ENCODE measurements around the gene CGN.

Gene CGN

DNA sequence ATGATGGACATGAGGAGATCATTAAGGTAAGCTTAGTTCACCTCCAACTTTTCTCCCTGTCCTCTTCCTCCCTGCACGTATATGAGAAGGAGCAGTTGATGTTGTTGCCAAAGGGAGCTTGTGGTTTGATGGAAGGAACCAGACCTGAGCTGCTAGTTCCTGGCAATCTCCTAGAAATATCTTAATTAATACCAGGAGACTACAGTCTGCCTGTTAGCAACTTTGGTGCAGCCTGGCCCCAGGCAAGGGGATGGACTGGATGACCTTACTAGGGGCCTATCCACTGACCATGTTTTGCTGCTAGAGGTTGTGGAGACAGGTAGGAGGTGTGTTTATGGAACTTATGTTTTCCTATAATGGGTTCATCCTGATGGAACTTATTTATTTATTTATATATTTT is 51.5 kb downstream of the CGN start:
- H3K4me1 ChIP-seq: peaks cover 17% of the 10 kb centered on the region
- no peak overlapping the region for H3K4me3 ChIP-seq
- peaks cover 10% of the 10 kb centered on the region for H3K36me3 ChIP-seq (replicated peaks)
- H3K27me3 ChIP-seq (ENCODE audit: low read depth): no peaks in the 10 kb centered on the region
- in situ Hi-C loops (cut with MboI; ENCODE audit: low sequenced_read_pairs): no loop called here
- no peak for DNase-seq (ENCODE audit: low spot score in 2 of 2)
- H3K9me3 ChIP-seq: no peaks in the 10 kb centered on the region

DNA sequence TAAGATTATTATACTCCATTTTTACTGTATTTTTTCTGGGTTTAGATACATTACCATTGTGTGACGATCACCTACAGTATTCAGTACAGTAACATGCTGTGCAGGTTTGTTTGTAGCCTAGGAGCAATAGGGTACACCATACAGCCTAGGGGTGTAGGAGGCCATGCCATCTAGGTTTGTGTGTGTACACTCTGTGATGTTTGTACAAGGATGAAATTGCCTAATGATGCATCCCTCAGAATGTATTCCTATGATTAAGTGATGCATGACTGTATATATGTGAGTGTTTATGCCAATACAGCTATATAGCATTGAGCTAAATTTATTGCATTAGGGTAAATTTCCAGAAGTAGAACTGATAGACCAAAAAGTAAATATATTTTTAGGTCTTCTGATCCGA is 52.2 kb downstream of the CGN start:
- DNase-seq (ENCODE audit: low spot score in 2 of 2): no peak
- no peak overlapping the region for H3K4me3 ChIP-seq
- H3K27me3 ChIP-seq (ENCODE audit: low read depth): no peaks in the 10 kb centered on the region
- peaks cover 17% of the 10 kb centered on the region for H3K4me1 ChIP-seq
- in situ Hi-C loops (cut with MboI; ENCODE audit: low sequenced_read_pairs): no loop called here
- H3K9me3 ChIP-seq: no peaks in the 10 kb centered on the region
- peaks cover 14% of the 10 kb centered on the region for H3K36me3 ChIP-seq (replicated peaks)

DNA sequence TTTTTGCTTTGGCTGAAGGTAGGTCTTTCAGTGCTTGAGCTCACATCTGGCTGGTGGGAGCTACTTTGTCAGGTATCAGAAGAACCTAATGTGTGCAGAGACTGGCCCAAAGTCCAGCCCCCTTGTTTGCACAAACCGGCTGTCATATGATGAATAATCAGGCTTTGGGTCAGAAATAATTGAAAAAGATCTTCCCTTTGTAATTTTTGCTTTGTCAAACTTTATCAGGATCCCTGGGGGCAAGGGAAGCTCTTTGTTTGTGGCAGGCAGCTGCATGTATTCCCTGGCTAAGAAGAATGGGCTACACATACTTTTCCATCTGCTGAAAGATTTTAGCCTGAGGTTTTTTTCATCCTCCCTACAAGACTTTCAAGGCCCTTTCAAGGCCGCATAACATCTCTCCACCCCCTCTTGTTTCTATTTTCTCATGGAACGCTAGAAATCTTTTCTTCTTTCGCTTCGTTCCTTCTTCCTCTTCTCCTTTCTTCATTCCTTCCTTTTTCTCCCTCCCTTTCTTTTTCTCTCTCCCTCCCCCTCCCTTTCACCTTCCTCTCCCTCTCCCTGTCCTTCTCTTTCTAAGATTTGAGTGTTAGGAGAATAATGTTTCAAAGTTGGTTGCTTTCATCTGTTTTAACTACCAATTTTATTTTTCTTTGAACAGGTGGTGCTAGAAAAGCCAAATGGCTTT is 54.5 kb downstream of the CGN start:
- H3K27me3 ChIP-seq (ENCODE audit: low read depth): no peaks in the 10 kb centered on the region
- H3K4me3 ChIP-seq: no peak overlapping the region
- H3K4me1 ChIP-seq: peaks cover 17% of the 10 kb centered on the region
- DNase-seq (ENCODE audit: low spot score in 2 of 2): peak; percentile 78 to 83
- in situ Hi-C loops (cut with MboI; ENCODE audit: low sequenced_read_pairs): no loop called here
- H3K36me3 ChIP-seq (replicated peaks): peaks cover 28% of the 10 kb centered on the region
- no peaks in the 10 kb centered on the region for H3K9me3 ChIP-seq

DNA sequence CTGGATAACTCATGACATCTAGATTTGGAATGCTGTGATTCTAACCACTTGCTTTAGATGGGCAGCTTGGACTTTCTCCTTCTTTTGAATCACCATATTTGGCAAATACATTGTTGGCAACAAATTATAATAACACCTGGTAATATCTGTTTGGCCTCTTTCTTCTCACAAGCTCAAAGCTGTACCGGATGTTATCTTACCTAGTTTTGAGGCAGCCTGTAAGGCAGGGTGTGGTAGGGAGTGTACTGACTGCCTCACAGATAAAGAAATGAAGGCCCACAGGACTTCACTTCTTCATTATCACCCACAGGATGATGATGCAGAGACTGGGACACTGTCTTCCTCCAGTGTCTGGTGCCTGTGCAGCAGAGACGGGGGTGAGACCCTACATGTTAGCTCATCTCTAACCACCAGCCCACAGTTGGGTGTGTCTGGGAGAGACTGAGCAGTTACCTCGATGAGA is 57.5 kb downstream of the CGN start:
- Histone ChIP-seq H3K4me3 (no peak overlapping the region), H3K4me1 (peaks cover 17% of the 10 kb centered on the region), H3K27me3 (ENCODE audit: low read depth) (no peaks in the 10 kb centered on the region), H3K9me3 (no peaks in the 10 kb centered on the region), H3K36me3 (replicated peaks) (peaks cover 37% of the 10 kb centered on the region)
- in situ Hi-C loops (cut with MboI; ENCODE audit: low sequenced_read_pairs): no loop called here
- DNase-seq (ENCODE audit: low spot score in 2 of 2): no peak

DNA sequence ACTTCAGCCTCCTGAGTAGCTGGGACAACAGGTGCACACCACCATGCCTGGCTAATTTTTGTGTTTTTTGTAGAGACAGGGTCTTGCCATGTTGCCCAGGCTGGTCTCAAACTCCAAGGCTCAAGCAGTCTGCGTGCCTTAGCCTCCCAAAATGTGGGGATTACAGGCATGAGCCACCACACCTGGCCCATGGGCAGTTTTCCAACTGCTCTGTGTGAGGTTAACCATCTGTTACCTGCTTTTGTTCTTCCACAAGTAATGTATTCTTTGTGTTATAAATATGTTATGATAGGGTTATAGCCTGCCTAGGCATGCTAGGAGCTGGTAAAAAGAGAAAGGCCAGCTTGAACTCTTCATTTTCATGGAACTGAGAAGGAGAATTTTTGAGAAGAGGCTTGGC is 59.6 kb downstream of the CGN start:
- no peaks in the 10 kb centered on the region for H3K27me3 ChIP-seq (ENCODE audit: low read depth)
- no peak overlapping the region for H3K4me3 ChIP-seq
- H3K9me3 ChIP-seq: no peaks in the 10 kb centered on the region
- in situ Hi-C loops (cut with MboI; ENCODE audit: low sequenced_read_pairs): no loop called here
- H3K4me1 ChIP-seq: peaks cover 7% of the 10 kb centered on the region
- no peak for DNase-seq (ENCODE audit: low spot score in 2 of 2)
- peaks cover 48% of the 10 kb centered on the region for H3K36me3 ChIP-seq (replicated peaks)

DNA sequence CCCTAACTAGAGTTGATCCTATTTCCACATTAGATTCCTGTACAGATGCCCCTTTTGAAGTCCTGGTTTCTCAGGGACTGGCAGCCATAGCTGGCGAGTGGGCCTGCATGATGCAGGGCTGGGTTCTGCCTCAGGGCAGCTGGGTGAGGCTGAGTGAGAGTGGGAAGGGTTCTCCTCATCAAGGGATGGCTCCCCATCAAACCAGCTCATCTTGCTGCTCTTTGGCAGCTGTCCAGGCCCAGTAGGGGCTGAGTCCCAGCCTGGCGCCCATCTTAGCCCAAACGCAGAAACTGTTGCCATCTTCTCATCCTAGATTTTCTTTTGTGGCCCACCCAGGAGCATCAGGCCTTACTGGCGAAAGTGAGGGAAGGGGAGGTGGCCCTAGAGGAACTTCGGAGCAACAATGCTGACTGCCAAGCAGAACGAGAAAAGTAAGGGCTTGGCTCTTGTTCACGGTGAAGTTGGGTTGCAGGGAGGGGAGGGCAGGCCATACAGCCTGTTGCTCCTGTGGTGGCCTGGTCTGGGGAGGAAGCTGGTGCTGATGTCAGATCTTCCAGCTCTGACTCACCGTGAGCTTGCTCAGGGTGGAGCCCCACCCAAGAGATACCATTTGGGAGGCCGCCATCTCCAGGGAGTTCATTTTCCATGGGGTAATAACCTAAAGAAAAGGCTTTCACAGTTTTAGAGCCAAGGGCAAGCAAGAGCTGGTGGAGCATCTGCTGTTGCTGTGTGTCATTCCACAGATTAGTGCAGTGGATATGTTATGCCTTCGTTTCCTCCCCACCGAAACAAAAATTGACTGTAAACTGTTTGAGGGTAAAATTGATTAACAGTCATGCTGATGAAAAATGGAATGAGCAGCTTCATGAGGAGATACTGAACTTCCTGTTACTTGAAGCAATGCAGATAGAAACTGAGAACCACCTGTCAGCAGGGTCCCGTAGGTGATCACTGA is 63.7 kb downstream of the CGN start:
- in situ Hi-C loops (cut with MboI; ENCODE audit: low sequenced_read_pairs): no loop called here
- DNase-seq (ENCODE audit: low spot score in 2 of 2): no peak
- Histone ChIP-seq H3K27me3 (ENCODE audit: low read depth) (no peaks in the 10 kb centered on the region), H3K36me3 (replicated peaks) (peaks cover 57% of the 10 kb centered on the region), H3K9me3 (no peaks in the 10 kb centered on the region), H3K4me1 (no peaks in the 10 kb centered on the region), H3K4me3 (no peak overlapping the region)

DNA sequence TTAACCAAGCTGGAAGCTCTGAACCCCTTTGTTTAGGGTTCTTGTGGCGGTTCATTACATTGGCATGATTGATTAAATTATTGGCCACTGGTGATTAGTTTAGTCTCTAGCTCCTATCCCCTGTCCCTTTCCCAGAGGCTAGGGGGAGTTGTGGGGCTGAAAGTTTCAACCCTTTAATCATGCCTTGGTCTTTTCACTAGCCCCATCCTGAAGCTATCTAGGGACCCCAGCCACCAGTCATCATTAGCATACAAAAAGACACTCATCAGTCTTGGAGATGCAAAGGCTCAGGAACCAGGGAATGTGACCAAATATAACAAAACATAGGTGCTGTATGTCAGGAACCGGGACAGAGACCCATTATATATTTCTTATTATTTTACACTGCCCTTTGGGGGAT is 66.0 kb downstream of the CGN start:
- H3K27me3 ChIP-seq (ENCODE audit: low read depth): no peaks in the 10 kb centered on the region
- H3K4me1 ChIP-seq: no peaks in the 10 kb centered on the region
- no peaks in the 10 kb centered on the region for H3K9me3 ChIP-seq
- H3K36me3 ChIP-seq (replicated peaks): peaks cover 69% of the 10 kb centered on the region
- no peak overlapping the region for H3K4me3 ChIP-seq
- DNase-seq (ENCODE audit: low spot score in 2 of 2): no peak
- in situ Hi-C loops (cut with MboI; ENCODE audit: low sequenced_read_pairs): no loop called here

DNA sequence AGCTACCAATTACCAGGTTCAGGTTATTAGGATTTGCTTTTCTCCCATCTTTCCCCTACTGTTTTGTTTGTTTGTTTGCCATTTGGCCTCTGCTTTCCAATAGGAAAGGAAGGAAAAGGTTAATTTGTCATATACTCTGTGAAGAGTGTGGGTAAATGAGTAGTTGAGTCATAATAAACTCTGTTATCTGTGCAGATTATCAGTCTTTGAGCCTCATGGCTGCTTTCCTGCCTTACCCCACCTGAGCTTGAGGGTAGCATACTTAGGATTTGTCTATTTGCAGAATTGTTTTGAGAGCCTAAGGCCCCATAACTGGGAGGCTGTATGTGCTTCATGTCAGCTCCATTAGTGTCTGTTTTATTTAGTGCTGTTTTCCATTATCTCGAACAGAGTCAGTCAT is 67.8 kb downstream of the CGN start:
- H3K9me3 ChIP-seq: no peaks in the 10 kb centered on the region
- in situ Hi-C loops (cut with MboI; ENCODE audit: low sequenced_read_pairs): no loop called here
- peaks cover 63% of the 10 kb centered on the region for H3K36me3 ChIP-seq (replicated peaks)
- no peaks in the 10 kb centered on the region for H3K27me3 ChIP-seq (ENCODE audit: low read depth)
- H3K4me1 ChIP-seq: no peaks in the 10 kb centered on the region
- no peak for DNase-seq (ENCODE audit: low spot score in 2 of 2)
- no peak overlapping the region for H3K4me3 ChIP-seq

DNA sequence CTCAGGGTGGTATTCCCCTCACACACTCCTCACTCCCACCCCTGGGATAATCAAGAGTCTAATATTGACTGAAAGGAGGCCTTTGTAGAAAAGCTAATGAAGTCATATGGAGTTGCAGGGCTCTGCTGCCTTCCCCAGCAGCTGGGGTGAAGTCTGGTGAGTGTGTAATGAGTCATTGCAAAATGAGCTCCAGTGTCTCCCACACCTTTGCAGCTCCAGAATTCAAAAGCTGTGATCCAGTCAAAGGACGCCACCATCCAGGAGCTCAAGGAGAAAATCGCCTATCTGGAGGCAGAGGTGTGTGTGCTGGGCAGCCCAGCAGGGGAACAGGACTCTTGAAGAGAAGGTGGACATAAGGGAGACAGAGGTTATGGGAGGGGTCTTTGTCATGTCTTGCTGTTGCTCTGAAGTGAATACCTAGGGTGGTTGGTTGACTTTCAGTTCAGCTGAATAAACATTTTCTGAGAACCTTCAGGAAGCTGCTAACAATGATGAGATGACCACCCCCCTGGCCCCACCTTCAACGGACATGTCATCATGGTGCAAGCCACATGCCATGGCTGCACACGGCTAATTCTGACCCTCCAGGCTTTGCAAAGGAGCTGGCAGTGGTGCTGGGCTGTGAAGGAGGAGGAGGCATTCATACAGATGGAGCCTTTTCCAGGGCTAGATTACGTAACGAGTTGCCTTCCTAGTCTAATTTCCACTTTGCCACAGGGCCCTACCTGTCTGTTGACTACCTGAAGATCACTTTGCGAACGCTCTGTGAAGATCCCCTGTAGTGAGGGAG is 68.4 kb downstream of the CGN start:
- H3K36me3 ChIP-seq (replicated peaks): peaks cover 59% of the 10 kb centered on the region
- H3K4me3 ChIP-seq: no peak overlapping the region
- H3K4me1 ChIP-seq: no peaks in the 10 kb centered on the region

DNA sequence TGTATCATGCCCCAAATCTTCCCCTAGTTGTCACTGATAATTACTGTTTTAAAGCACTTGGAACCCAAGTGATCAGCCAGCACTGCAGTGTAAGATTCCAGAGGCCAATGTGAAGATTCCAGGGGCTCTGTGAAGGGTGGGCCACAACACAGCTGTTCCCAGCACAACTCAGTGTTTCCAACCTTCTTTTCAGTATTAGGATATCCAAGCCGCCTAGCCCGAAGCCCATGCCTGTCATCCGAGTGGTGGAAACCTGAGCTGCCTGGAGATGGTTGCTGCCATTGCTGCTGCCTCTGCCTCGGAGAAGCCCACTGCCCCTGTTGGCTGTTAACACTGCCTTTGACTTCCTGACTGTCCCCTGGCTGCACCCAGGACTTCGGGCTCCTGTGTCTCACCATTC is 70.3 kb downstream of the CGN start:
- in situ Hi-C loops (cut with MboI; ENCODE audit: low sequenced_read_pairs): no loop called here
- Histone ChIP-seq H3K4me3 (no peak overlapping the region), H3K9me3 (no peaks in the 10 kb centered on the region), H3K36me3 (replicated peaks) (peaks cover 43% of the 10 kb centered on the region), H3K27me3 (ENCODE audit: low read depth) (no peaks in the 10 kb centered on the region), H3K4me1 (no peaks in the 10 kb centered on the region)
- no peak for DNase-seq (ENCODE audit: low spot score in 2 of 2)

More for the DNA sequence above, 68.4 kb downstream of the CGN start:
- H3K9me3 ChIP-seq: no peaks in the 10 kb centered on the region
- H3K27me3 ChIP-seq (ENCODE audit: low read depth): no peaks in the 10 kb centered on the region
- no peak for DNase-seq (ENCODE audit: low spot score in 2 of 2)
- in situ Hi-C loops (cut with MboI; ENCODE audit: low sequenced_read_pairs): no loop called here

DNA sequence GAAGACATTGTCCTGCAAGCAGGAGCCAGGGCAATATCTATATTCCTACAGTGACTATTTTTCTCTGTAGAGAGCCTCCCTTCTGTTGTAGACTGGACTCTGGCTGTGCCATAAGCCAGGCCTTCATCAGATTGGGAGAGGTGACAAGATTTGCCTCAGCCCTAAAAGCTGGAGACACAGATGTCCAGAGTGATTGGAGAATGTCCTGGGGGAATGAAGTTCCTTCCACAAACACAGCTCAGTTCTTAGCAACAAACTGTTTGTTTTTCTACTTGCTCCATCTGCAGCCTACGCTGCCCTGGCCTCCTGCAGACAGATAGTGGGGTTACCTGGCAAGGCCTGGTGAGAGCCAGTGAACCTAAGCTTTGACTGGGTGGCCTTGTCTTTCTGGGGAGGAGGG is 70.7 kb downstream of the CGN start:
- H3K4me3 ChIP-seq: no peak overlapping the region
- no peak for DNase-seq (ENCODE audit: low spot score in 2 of 2)
- in situ Hi-C loops (cut with MboI; ENCODE audit: low sequenced_read_pairs): no loop called here
- H3K27me3 ChIP-seq (ENCODE audit: low read depth): no peaks in the 10 kb centered on the region
- no peaks in the 10 kb centered on the region for H3K4me1 ChIP-seq
- H3K36me3 ChIP-seq (replicated peaks): peaks cover 42% of the 10 kb centered on the region
- H3K9me3 ChIP-seq: no peaks in the 10 kb centered on the region

DNA sequence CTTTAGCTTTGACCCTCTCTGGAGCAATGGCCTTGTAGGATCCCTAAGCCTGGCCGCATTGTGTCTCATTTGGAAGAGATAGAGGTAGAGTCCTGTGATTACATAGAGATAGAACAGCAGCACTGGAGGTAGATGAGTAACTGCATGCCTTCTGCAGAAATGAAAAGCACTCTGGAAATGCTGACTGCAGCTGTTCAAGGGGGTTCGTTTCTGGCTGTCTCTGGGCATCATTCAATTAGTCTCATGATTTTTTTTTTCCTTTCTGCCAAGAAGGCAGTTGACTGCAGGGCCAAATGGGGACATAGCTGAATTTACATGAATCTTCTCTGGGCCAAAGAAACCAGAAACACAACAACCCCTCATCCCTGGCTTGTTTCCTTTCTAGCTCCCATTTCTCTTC is 72.6 kb downstream of the CGN start:
- Histone ChIP-seq H3K27me3 (ENCODE audit: low read depth) (no peaks in the 10 kb centered on the region), H3K4me3 (no peak overlapping the region), H3K4me1 (no peaks in the 10 kb centered on the region), H3K9me3 (no peaks in the 10 kb centered on the region), H3K36me3 (replicated peaks) (peaks cover 30% of the 10 kb centered on the region)
- in situ Hi-C loops (cut with MboI; ENCODE audit: low sequenced_read_pairs): no loop called here
- no peak for DNase-seq (ENCODE audit: low spot score in 2 of 2)

DNA sequence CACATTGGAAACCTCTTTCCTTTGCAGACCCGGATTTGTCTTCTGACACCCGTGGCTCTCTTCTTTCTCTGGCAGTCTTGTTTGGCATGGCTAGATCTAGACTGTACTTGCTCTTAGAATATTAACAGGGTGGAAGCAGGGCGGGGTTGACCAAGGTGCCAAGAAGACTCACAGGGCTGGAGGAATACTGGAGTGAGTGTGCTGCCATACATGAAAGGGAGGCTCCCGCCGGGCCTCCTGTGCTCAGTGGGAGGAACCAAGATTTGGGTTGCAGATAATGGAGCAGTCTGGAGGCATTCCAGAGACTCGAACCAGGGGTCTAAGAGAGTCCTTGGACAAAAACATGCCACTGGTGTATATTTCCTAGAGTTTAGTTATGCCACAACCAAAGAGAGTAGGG is 73.1 kb downstream of the CGN start:
- no peak for DNase-seq (ENCODE audit: low spot score in 2 of 2)
- Histone ChIP-seq H3K9me3 (no peaks in the 10 kb centered on the region), H3K4me3 (no peak overlapping the region), H3K4me1 (no peaks in the 10 kb centered on the region), H3K27me3 (ENCODE audit: low read depth) (no peaks in the 10 kb centered on the region), H3K36me3 (replicated peaks) (peaks cover 25% of the 10 kb centered on the region)
- in situ Hi-C loops (cut with MboI; ENCODE audit: low sequenced_read_pairs): no loop called here

DNA sequence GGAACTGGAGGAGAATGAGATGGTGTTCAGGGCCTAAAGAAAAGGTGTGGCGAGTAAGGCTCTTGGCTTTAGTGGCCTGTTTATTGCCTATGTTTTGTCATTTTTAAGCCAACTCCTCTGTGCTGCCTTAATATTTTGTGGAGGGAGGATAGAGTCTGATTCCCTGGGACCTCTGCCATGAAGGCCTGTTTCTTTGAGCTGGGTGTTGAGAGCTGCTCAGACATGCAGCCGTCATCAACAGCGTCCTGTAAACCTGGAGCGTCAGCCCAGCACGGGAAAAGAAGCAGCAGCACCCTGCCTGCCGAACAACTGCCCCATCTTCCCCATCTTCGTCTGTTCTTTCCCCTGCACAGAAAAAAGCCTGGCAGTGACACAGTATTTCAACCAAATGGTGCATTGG is 73.6 kb downstream of the CGN start:
- Histone ChIP-seq H3K4me3 (no peak overlapping the region), H3K27me3 (ENCODE audit: low read depth) (no peaks in the 10 kb centered on the region), H3K4me1 (no peaks in the 10 kb centered on the region), H3K36me3 (replicated peaks) (peaks cover 20% of the 10 kb centered on the region), H3K9me3 (no peaks in the 10 kb centered on the region)
- in situ Hi-C loops (cut with MboI; ENCODE audit: low sequenced_read_pairs): no loop called here
- no peak for DNase-seq (ENCODE audit: low spot score in 2 of 2)
